Liver (tissue), 3 donors: ENCODE data around the gene RBM14.

Experiments
- JUND ChIP-seq, 2 donors: IDR thresholded peaks; 2 replicates each; pipeline ENCODE4 v1.6.1; 2016; ENCODE audit warnings: antibody characterized with exemption in 2 of 2
- TAF1 ChIP-seq: conservative IDR thresholded peaks from 2 replicates; pipeline ENCODE4 v1.6.1; 2016; ENCODE audit warnings: antibody characterized with exemption, mild to moderate bottlenecking
- TF ChIP-seq, protein P1 (sequence below): fragments of 150-350 bp; IDR thresholded peaks from 2 replicates; pipeline ENCODE4 v1.5.1; 2017; ENCODE audit warnings: improper control_type of control experiment, low read depth, low read length; ENCODE audit not compliant: missing input control
- TF ChIP-seq, protein P2 (sequence below): IDR thresholded peaks from 2 replicates; pipeline ENCODE4 v1.6.1; 2016; ENCODE audit warnings: antibody characterized with exemption
- donor health status: healthy.
- donor health status: healthy.

DNA sequence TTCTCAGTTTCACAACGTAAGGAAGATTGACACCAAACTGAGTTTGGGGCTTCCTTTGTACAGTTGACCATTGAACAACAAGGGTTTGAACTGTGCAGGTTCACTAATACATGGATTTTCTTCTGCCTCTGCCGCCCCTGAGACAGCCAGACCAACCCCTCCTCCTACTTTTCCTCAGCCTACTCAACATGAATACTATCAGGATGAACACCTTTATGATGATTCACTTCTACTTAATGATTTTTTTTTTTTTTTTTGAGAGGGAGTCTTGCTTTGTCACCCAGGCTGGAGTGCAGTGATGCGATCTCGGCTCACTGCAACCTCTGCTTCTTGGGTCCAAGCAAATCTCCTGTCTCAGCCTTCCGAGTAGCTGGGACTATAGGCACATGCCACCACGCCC, 36.7 kb downstream of the RBM14 start:
- TF ChIP-seq, protein P1, sequence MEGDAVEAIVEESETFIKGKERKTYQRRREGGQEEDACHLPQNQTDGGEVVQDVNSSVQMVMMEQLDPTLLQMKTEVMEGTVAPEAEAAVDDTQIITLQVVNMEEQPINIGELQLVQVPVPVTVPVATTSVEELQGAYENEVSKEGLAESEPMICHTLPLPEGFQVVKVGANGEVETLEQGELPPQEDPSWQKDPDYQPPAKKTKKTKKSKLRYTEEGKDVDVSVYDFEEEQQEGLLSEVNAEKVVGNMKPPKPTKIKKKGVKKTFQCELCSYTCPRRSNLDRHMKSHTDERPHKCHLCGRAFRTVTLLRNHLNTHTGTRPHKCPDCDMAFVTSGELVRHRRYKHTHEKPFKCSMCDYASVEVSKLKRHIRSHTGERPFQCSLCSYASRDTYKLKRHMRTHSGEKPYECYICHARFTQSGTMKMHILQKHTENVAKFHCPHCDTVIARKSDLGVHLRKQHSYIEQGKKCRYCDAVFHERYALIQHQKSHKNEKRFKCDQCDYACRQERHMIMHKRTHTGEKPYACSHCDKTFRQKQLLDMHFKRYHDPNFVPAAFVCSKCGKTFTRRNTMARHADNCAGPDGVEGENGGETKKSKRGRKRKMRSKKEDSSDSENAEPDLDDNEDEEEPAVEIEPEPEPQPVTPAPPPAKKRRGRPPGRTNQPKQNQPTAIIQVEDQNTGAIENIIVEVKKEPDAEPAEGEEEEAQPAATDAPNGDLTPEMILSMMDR = no peak
- no peak for TF ChIP-seq JUND (IDR thresholded peaks at IDR 0.05)
- TF ChIP-seq, protein P2, sequence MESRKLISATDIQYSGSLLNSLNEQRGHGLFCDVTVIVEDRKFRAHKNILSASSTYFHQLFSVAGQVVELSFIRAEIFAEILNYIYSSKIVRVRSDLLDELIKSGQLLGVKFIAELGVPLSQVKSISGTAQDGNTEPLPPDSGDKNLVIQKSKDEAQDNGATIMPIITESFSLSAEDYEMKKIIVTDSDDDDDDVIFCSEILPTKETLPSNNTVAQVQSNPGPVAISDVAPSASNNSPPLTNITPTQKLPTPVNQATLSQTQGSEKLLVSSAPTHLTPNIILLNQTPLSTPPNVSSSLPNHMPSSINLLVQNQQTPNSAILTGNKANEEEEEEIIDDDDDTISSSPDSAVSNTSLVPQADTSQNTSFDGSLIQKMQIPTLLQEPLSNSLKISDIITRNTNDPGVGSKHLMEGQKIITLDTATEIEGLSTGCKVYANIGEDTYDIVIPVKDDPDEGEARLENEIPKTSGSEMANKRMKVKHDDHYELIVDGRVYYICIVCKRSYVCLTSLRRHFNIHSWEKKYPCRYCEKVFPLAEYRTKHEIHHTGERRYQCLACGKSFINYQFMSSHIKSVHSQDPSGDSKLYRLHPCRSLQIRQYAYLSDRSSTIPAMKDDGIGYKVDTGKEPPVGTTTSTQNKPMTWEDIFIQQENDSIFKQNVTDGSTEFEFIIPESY = no peak
- TF ChIP-seq TAF1 = no peak
